Cardiac muscle cell (in vitro differentiated cells and primary cell): ENCODE results near the gene KCNS1. TPM values are rescaled to one million over a fixed set of nuclear protein-coding genes. Genes with fewer than 3 reads are reported as not detected.
A peak's percentile ranks its signal among the peaks of the same experiment; 100 is the strongest.

Source experiments
- DNase-seq, 2 donors: peaks; one replicate each; pipeline versions ENCODE4 v3.0.0 to v3.0.0-alpha.2; 2010 to 2017; ENCODE audit warnings: low read depth in 1 of 2, low spot score in 1 of 2
- H3K27ac ChIP-seq: fragments of 200-600 bp; sonication (generic); 2 replicates; pipeline ENCODE4 v1.5.1; 2016
- H3K27me3 ChIP-seq: fragments of 200-600 bp; sonication (generic); 2 replicates; pipeline ENCODE4 v1.6.0; 2016; ENCODE audit warnings: control low read depth
- H3K36me3 ChIP-seq: fragments of 200-600 bp; sonication (generic); 2 replicates; pipeline ENCODE4 v1.5.1; 2016; ENCODE audit warnings: control low read depth
- H3K4me1 ChIP-seq: fragments of 200-600 bp; sonication (generic); 2 replicates; pipeline ENCODE4 v1.8.1; 2017; ENCODE audit warnings: low read depth, mild to moderate bottlenecking, mixed run types
- H3K4me3 ChIP-seq: fragments of 200-600 bp; sonication (generic); 2 replicates; pipeline ENCODE4 v1.5.1; 2016; ENCODE audit warnings: mild to moderate bottlenecking
- H3K9me3 ChIP-seq: fragments of 200-600 bp; sonication (generic); 2 replicates; pipeline ENCODE4 v1.5.1; 2017; ENCODE audit warnings: low read depth, mild to moderate bottlenecking, control low read depth
- CTCF ChIP-seq: IDR thresholded peaks from 2 replicates; pipeline ENCODE4 v1.5.1; 2012; ENCODE audit warnings: low read depth, mild to moderate bottlenecking, low read length
- polyA plus RNA-seq: library from polyadenylated mRNA; unstranded; fragments of >200 nt; fragmentation: Nextera tagmentation; extraction: Ambion mirVana; gene quantifications from 2 replicates; pipeline ENCODE4 v1.2.1, GENCODE V29; 2016
- total RNA-seq: library from RNA; depleted of rRNA; stranded (reverse); fragments of >200 nt; gene quantifications from 2 replicates; pipeline ENCODE4 v1.2.3, GENCODE V29; 2016

KCNS1 gene
- total and polyA plus RNA-seq, 2 experiments from 2014 or later = not detected

DNA sequence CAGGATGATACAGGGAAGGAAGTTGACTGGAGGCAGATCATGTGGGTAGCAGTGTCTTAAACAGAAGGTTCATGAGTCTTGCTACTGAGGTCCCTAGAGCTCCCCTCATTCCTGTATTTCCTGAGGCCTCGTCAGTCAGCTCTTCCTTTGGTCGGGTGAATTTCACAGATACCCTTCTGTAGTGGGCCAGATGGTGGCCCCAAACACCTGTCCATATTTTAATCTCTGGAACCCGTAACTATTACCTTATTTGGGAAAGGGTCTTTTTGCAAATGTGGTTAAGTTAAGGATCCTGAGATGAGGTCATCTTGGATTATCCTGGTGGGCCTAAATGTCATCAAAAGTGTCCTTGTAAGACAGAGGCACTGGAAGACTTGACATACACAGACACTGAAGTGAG is 9.6 kb downstream of the KCNS1 start:
- peaks cover 5% of the 10 kb centered on the region for H3K27me3 ChIP-seq
- DNase-seq = no peak
- H3K27ac ChIP-seq = no peak overlapping the region
- H3K36me3 ChIP-seq = no peaks in the 10 kb centered on the region
- H3K9me3 ChIP-seq = no peaks in the 10 kb centered on the region
- no peak overlapping the region for H3K4me3 ChIP-seq
- TF ChIP-seq CTCF = no peak
- H3K4me1 ChIP-seq = no peaks in the 10 kb centered on the region

- TF ChIP-seq CTCF = no peak
- DNase-seq = no peak
- H3K4me3 ChIP-seq = no peak overlapping the region
- no peak overlapping the region for H3K27ac ChIP-seq
- no peaks in the 10 kb centered on the region for H3K4me1 ChIP-seq
- H3K9me3 ChIP-seq = no peaks in the 10 kb centered on the region
- no peaks in the 10 kb centered on the region for H3K27me3 ChIP-seq
- no peaks in the 10 kb centered on the region for H3K36me3 ChIP-seq
Observed at GRCh38 chr20:45090481-45090880, 10.4 kb downstream of the KCNS1 start.

DNA sequence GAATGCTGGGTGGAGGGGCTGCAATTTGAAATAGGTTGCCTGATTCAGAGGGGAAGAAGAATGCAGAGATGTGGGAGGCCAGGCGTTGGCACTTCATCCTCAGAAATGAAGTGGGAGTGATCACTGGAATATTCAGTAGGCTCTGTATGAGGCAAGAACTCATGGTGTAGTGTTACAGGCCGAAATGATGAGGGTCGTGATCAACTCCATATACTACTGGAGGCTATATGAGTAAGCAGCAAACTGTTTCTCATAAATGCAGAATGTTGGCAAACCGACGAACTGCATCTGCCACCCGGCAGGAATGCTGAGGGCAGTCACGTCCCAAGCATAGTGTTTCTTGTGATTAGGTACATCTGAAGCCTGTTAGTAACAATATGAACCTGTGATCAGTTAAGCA is 12.7 kb downstream of the KCNS1 start:
- Histone ChIP-seq H3K9me3 (no peaks in the 10 kb centered on the region), H3K27me3 (no peaks in the 10 kb centered on the region), H3K36me3 (no peaks in the 10 kb centered on the region), H3K4me3 (no peak overlapping the region), H3K27ac (no peak overlapping the region), H3K4me1 (no peaks in the 10 kb centered on the region)
- peak in 1 of 2 donors; percentile 90 for DNase-seq
- no peak for TF ChIP-seq CTCF

- Histone ChIP-seq H3K9me3 (no peaks in the 10 kb centered on the region), H3K27me3 (no peaks in the 10 kb centered on the region), H3K4me1 (no peaks in the 10 kb centered on the region), H3K27ac (no peak overlapping the region), H3K4me3 (no peak overlapping the region), H3K36me3 (no peaks in the 10 kb centered on the region)
- peak in 1 of 2 donors; percentile 57 for DNase-seq
- TF ChIP-seq CTCF = no peak
Observed at GRCh38 chr20:45087814-45088213, 13.1 kb downstream of the KCNS1 start.

GRCh38 chr20:45087097-45087790 is 13.7 kb downstream of the KCNS1 start:
- no peak for TF ChIP-seq CTCF
- no peak for DNase-seq
- no peaks in the 10 kb centered on the region for H3K27me3 ChIP-seq

More at GRCh38 chr20:45087097-45087790, 13.7 kb downstream of the KCNS1 start:
- H3K36me3 ChIP-seq = no peaks in the 10 kb centered on the region
- H3K4me1 ChIP-seq = no peaks in the 10 kb centered on the region
- no peak overlapping the region for H3K4me3 ChIP-seq
- no peak overlapping the region for H3K27ac ChIP-seq
- H3K9me3 ChIP-seq = no peaks in the 10 kb centered on the region
